ENCODE results near the gene ETV7.
A peak's percentile ranks its signal among the peaks of the same experiment; 100 is the strongest.
"Not testable (repeated sequence)": the region's sequence is repeated elsewhere in the genome, so short reads cannot be mapped to it uniquely, and the experiment has no call there.

The ETV7 gene

GRCh38 chr6:36364061-36364635 lies 23.3 kb downstream of the ETV7 start:
- DNase-seq (ENCODE audit: low read depth): not testable (repeated sequence)

- DNase-seq (ENCODE audit: low read depth): not testable (repeated sequence)
Measured at GRCh38 chr6:36363371-36363752, 24.1 kb downstream of the ETV7 start.

- no peak for DNase-seq (ENCODE audit: low read depth)
Measured at GRCh38 chr6:36362551-36363370, 24.7 kb downstream of the ETV7 start.

DNA sequence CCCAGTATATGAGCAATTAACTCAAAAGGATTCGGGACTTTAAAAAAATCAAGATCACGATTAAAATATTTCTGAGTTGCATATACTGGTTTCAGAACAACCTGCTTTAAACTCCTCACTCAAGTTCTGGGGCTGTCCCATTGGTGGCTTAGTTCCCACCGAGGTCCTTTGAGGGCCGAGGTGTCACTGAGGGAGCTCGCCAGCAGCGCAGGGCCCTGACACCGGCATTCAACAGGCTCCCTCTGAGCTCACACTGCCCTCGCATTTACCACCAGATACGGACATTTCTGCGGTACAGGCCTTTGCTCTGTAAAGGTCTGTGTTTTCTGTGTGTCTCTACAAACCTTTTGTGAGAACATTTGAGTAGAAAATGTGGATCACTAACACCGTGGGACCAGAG lies 26.4 kb downstream of the ETV7 start:
- DNase-seq (ENCODE audit: low read depth): no peak

GRCh38 chr6:36360241-36361054 lies 27.0 kb downstream of the ETV7 start:
- no peak for DNase-seq (ENCODE audit: low read depth)

DNA sequence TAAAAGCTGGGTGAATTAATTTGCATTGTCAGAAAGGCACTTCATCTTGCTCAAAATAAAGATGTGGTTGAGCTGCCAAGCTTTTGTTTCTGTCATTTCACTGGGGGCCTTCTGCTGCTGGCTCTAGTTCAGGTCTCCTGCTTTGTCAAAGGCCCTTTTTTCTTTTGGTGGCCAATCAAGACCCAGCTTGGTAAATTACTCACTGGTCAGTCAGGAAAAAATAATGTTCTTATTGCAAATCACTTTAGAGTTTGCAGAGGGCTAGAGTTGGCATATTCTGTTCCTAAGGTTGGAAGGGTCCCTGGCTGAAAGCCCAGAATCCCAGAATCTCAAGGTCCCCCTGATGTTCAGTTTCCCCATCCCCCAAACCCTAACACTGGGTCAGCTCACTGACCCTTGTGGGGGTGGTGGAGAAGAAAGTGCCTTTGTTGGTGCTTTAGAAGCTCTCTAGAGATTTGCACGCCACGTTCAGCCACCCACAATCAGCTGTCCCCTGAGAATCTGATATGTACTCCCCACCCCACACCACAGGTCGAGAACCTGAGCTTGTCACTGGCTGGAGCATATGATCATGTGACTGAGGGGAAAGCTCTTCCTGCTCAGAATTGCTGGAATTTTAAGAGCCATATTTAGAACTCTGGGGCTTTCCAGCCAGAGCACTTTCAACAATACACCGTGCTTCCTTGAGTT lies 29.1 kb downstream of the ETV7 start:
- no peak for DNase-seq (ENCODE audit: low read depth)

GRCh38 chr6:36357872-36358225 lies 29.6 kb downstream of the ETV7 start:
- DNase-seq (ENCODE audit: low read depth): no peak

DNA sequence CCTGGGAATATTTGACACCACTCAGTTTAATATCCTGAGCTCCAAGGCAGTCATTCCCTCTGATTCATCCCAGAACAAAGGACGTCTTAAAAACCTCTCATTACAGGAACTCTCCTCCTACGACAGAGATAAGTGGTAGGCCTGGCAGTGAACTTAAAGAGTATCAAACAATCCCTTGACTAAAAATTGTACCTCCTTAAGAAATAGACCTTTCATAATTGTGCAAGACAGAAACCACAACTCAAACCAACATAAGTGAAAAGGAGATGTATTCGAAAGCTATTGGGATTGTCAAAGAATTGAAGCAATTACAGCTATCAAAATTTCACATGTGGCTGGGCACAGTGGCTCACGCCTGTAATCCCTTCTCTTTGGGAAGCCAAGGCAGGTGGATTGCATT lies 31.6 kb downstream of the ETV7 start:
- DNase-seq (ENCODE audit: low read depth): no peak

DNA sequence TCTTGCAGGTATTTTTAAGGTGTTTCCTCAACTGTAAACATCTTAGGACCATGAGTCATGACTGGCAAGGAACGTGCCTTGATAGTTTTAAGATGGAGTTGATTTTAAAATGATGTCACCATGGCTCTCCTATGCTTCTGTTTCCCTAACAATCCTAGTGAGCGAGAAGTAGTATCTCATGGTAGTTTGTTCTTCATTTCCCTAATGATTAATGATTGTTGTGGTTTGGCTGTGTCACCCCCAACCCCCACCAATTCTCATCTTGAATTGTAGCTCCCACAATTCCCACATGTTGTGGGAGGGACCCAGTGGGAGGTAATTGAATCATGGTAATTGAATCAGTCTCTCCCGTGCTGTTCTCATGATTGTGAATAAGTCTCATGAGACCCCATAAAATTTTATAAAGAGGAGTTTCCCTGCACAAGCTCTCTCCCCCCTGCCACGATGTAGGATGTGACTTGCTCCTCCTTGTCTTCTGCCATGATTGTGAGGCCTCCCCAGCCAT lies 34.0 kb downstream of the ETV7 start:
- no peak for DNase-seq (ENCODE audit: low read depth)

DNA sequence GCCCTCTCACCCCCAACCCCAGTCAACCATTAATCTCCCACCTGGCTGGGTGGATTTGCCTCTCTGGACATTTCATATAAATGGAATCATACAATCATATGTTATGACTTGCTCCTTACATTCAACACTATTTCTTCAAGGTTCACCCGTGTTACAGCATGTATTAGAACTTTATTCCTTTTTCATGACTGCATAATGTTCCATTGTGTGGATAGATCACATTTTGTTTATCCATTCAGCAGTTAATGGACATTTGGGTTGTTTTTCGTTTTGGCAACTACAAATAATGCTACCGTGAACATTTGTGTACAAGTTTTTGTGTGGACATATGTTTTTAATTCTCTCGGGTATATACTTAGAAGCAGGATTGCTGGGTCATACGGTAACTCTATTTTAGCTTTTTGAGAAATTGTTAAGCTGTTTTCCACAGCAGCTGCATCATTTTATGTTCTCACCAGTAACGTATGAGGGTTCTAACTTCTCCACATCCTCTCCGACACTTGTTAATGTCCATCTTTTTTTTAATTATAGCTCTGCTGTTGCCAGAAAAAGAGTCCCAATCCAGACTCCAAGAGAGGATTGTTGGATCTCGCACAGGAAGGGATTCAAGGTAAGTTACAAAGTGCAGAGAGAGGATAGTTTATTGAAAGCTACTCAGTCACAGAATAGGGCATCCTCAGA lies 34.9 kb downstream of the ETV7 start:
- DNase-seq (ENCODE audit: low read depth): no peak

GRCh38 chr6:36350681-36351571 lies 36.5 kb downstream of the ETV7 start:
- DNase-seq (ENCODE audit: low read depth): peak; percentile 52

- no peak for DNase-seq (ENCODE audit: low read depth)
Measured at GRCh38 chr6:36350082-36350481, 37.4 kb downstream of the ETV7 start.

DNA sequence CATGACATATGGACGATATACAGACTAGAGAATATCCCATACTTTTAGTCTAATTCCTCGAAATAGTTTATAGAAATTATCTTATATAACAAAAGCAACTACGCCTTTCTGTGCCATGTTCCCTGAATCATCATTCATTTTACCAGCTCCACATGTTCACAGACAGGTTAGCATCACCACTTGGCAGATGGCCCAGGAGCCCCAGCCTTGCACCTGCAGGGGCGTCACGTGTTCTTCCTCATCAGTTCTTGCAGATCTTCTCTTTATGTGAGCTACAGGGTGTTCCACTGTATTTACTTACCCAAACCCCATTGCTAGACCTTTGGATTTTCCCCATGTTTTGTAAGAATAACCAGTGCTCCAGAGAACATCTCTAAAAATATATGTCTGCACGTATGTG lies 38.2 kb downstream of the ETV7 start:
- no peak for DNase-seq (ENCODE audit: low read depth)

DNA sequence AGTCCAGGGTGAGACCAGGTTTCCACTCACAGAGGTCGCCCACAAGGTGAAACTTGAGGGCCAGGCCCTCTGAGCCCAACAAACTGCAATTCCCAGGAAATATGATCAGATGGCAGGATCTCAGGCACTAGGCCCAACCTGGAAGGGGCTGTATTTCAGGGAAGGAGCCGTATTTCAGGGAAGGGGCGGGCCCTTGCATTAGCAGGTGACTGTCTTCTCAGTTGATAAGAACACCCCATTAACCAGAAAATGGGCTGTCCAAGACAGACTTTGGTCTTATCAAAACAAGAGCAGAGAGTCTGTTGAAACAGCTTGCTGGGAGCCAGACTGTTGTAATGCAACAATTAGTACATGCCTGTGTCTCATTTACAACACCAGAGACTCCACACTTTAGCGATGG lies 39.8 kb downstream of the ETV7 start:
- no peak for DNase-seq (ENCODE audit: low read depth)

GRCh38 chr6:36346486-36347273 lies 40.8 kb downstream of the ETV7 start:
- DNase-seq (ENCODE audit: low read depth): no peak

- no peak for DNase-seq (ENCODE audit: low read depth)
Measured at GRCh38 chr6:36345681-36346466, 41.6 kb downstream of the ETV7 start.

GRCh38 chr6:36343109-36343680 lies 44.3 kb downstream of the ETV7 start:
- no peak for DNase-seq (ENCODE audit: low read depth)

DNA sequence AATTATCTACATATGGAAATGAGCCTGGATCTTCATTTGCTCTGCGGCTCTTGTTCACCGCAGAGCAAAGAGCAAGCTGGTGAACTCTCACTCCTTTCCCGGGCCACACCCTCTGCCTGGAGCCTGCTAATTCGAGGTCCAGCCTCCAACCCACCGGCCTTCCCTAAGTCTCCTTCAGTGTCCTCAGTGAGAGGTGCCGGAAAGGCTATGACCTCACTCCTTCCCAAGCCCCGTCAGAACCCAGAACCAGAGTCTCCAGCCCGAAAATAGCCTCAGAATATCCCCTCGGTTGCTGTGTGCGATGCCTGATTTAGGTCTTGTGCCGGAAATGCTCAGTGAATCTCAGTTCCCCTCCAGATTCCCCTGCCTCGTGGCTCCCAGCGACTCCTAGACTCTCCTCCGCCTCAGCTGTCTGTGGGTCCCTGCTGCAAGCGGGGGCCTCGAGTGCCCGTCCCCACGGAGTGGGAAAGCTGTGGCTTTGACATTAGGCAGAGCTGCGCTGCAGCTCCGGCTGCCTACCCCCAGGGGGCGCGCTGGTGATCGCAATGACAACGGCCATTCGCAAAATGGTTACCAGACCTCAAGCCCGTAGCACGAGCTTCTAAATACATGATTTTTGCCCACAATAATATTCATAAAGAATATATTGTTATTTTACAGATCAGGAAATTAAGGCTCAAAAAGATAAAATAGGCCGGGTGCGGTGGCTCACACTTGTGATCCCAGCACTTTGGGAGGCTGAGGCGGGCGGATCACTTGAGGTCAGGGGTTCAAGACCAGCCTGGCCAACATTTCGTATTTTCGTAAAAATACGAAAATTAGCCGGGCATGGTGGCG lies 46.6 kb downstream of the ETV7 start:
- no peak for DNase-seq (ENCODE audit: low read depth)
